ENCODE measurements around the gene SAMD3. TPM values are rescaled to one million over a fixed set of nuclear protein-coding genes. Genes with fewer than 3 reads are reported as not detected.

SAMD3 gene
- total RNA-seq, 1 donor from 2014 or later: 0.45 TPM

- H3K9ac ChIP-seq (ENCODE audit: low read length): no peak overlapping the region
- H3K36me3 ChIP-seq (ENCODE audit: insufficient read depth, low read length): no peaks in the 10 kb centered on the region
- peaks cover 4% of the 10 kb centered on the region for H3K9me3 Mint-ChIP-seq (ENCODE audit: unreplicated experiment)
- no peaks in the 10 kb centered on the region for H3K4me1 Mint-ChIP-seq (ENCODE audit: low read depth, unreplicated experiment)
- H4K20me1 ChIP-seq (ENCODE audit: insufficient read depth, low read length): no peaks in the 10 kb centered on the region
- no peaks in the 10 kb centered on the region for H3K27me3 ChIP-seq (ENCODE audit: insufficient read depth, low read length)
- no peaks in the 10 kb centered on the region for H3K9me3 ChIP-seq (ENCODE audit: insufficient read depth, low read depth, low read length)
- H3K79me2 ChIP-seq (ENCODE audit: insufficient read depth, low read length): no peaks in the 10 kb centered on the region
- H3K4me1 ChIP-seq (ENCODE audit: insufficient read depth, low read length): no peaks in the 10 kb centered on the region
- H2AFZ ChIP-seq (ENCODE audit: low read depth, low read length): no peak overlapping the region
- peaks cover 2% of the 10 kb centered on the region for H3K27me3 Mint-ChIP-seq (ENCODE audit: low read depth, unreplicated experiment)
- peak; percentile 32 for FAIRE-seq
- TF ChIP-seq CTCF (IDR thresholded peaks at IDR 0.05; ENCODE audit: insufficient read depth, low read depth, low read length) (no peak), EZH2 (IDR thresholded peaks at IDR 0.05; ENCODE audit: insufficient read depth, low read length) (no peak)
- H3K27ac ChIP-seq (ENCODE audit: low read depth, low read length): no peak overlapping the region
- no peak overlapping the region for H3K27ac Mint-ChIP-seq (ENCODE audit: unreplicated experiment)
- no peaks in the 10 kb centered on the region for H3K36me3 Mint-ChIP-seq (ENCODE audit: low read depth, unreplicated experiment)
- H3K4me3 Mint-ChIP-seq (ENCODE audit: unreplicated experiment): no peak overlapping the region
- H3K4me2 ChIP-seq (ENCODE audit: low read length): no peak overlapping the region
- no peak overlapping the region for H3K4me3 ChIP-seq (ENCODE audit: insufficient read depth, low read depth, low read length)
- no peak for DNase-seq (ENCODE audit: low read depth)
Measured at GRCh38 chr6:130190701-130191690, 31.8 kb downstream of the SAMD3 start.

GRCh38 chr6:130189531-130190397, 33.0 kb downstream of the SAMD3 start:
- H3K9me3 Mint-ChIP-seq (ENCODE audit: unreplicated experiment): peaks cover 4% of the 10 kb centered on the region
- no peaks in the 10 kb centered on the region for H3K4me1 ChIP-seq (ENCODE audit: insufficient read depth, low read length)
- no peak overlapping the region for H2AFZ ChIP-seq (ENCODE audit: low read depth, low read length)
- H3K27ac Mint-ChIP-seq (ENCODE audit: unreplicated experiment): no peak overlapping the region
- no peak overlapping the region for H3K27ac ChIP-seq (ENCODE audit: low read depth, low read length)
- H3K9me3 ChIP-seq (ENCODE audit: insufficient read depth, low read depth, low read length): no peaks in the 10 kb centered on the region
- no peaks in the 10 kb centered on the region for H3K36me3 Mint-ChIP-seq (ENCODE audit: low read depth, unreplicated experiment)
- no peak overlapping the region for H3K9ac ChIP-seq (ENCODE audit: low read length)
- no peaks in the 10 kb centered on the region for H3K27me3 ChIP-seq (ENCODE audit: insufficient read depth, low read length)
- H3K4me3 Mint-ChIP-seq (ENCODE audit: unreplicated experiment): no peak overlapping the region
- no peaks in the 10 kb centered on the region for H4K20me1 ChIP-seq (ENCODE audit: insufficient read depth, low read length)
- H3K4me1 Mint-ChIP-seq (ENCODE audit: low read depth, unreplicated experiment): no peaks in the 10 kb centered on the region
- FAIRE-seq (no peak), DNase-seq (ENCODE audit: low read depth) (no peak)
- H3K79me2 ChIP-seq (ENCODE audit: insufficient read depth, low read length): no peaks in the 10 kb centered on the region
- no peak for TF ChIP-seq CTCF (IDR thresholded peaks at IDR 0.05; ENCODE audit: insufficient read depth, low read depth, low read length)
- no peak for TF ChIP-seq EZH2 (IDR thresholded peaks at IDR 0.05; ENCODE audit: insufficient read depth, low read length)
- H3K4me2 ChIP-seq (ENCODE audit: low read length): no peak overlapping the region
- H3K4me3 ChIP-seq (ENCODE audit: insufficient read depth, low read depth, low read length): no peak overlapping the region
- H3K36me3 ChIP-seq (ENCODE audit: insufficient read depth, low read length): no peaks in the 10 kb centered on the region
- peaks cover 2% of the 10 kb centered on the region for H3K27me3 Mint-ChIP-seq (ENCODE audit: low read depth, unreplicated experiment)
